H9 (cell line): ENCODE data around the gene LRRN3. TPM values are rescaled to one million over a fixed set of nuclear protein-coding genes. Genes with fewer than 3 reads are reported as not detected.

Source experiments
- DNase-seq: peaks from one replicate; pipeline ENCODE4 v3.0.0-alpha.2; 2017
- H2AFZ ChIP-seq: one replicate; pipeline ENCODE4 v1.6.1; 2013; ENCODE audit warnings: mild to moderate bottlenecking, low read length, control low read depth, moderate library complexity
- H2AK5ac ChIP-seq: 2 replicates; pipeline ENCODE4 v1.6.1; 2013; ENCODE audit warnings: low read length, control low read depth, mixed read lengths; ENCODE audit not compliant: insufficient read length
- H2BK120ac ChIP-seq: one replicate; pipeline ENCODE4 v1.6.1; 2013; ENCODE audit warnings: low read depth, mild to moderate bottlenecking, low read length, control low read depth, inconsistent platforms; ENCODE audit not compliant: poor library complexity, severe bottlenecking
- H2BK12ac ChIP-seq: 2 replicates; pipeline ENCODE4 v1.6.1; 2013; ENCODE audit warnings: low read length, control low read depth, mixed read lengths, low read depth; ENCODE audit not compliant: insufficient read length
- H2BK15ac ChIP-seq: 2 replicates; pipeline ENCODE4 v1.6.1; 2013; ENCODE audit warnings: low read depth, low read length, control low read depth
- H2BK20ac ChIP-seq: one replicate; pipeline ENCODE4 v1.6.1; 2013; ENCODE audit warnings: low read depth, mild to moderate bottlenecking, low read length, control low read depth, inconsistent platforms; ENCODE audit not compliant: poor library complexity, severe bottlenecking
- H2BK5ac ChIP-seq: 2 replicates; pipeline ENCODE4 v1.6.1; 2013; ENCODE audit warnings: low read length, control low read depth, mixed read lengths; ENCODE audit not compliant: insufficient read length
- H3K14ac ChIP-seq: 2 replicates; pipeline ENCODE4 v1.6.1; 2013; ENCODE audit warnings: low read length, control low read depth; ENCODE audit not compliant: insufficient read depth
- H3K18ac ChIP-seq: 2 replicates; pipeline ENCODE4 v1.6.1; 2013; ENCODE audit warnings: low read depth, mild to moderate bottlenecking, mixed read lengths, low read length, control low read depth; ENCODE audit not compliant: insufficient read length
- H3K23ac ChIP-seq: 2 replicates; pipeline ENCODE4 v1.6.1; 2013; ENCODE audit warnings: low read length, control low read depth, mixed read lengths, low read depth; ENCODE audit not compliant: insufficient read length
- H3K23me2 ChIP-seq: 2 replicates; pipeline ENCODE4 v1.6.1; 2013; ENCODE audit warnings: low read depth, mild to moderate bottlenecking, mixed read lengths, low read length, control low read depth; ENCODE audit not compliant: insufficient read length, poor library complexity, severe bottlenecking
- H3K27ac ChIP-seq: 2 replicates; pipeline ENCODE4 v1.5.1; 2013; ENCODE audit warnings: low read length, control low read depth, mixed read lengths, low read depth; ENCODE audit not compliant: insufficient read length
- H3K27me3 ChIP-seq: 2 replicates; pipeline ENCODE4 v1.6.1; 2013; ENCODE audit warnings: low read length, control low read depth, inconsistent platforms; ENCODE audit not compliant: insufficient read depth
- H3K4ac ChIP-seq: 2 replicates; pipeline ENCODE4 v1.6.1; 2013; ENCODE audit warnings: low read depth, mild to moderate bottlenecking, control low read depth, inconsistent platforms, low read length, moderate library complexity
- H3K4me1 ChIP-seq: 2 replicates; pipeline ENCODE4 v1.6.1; 2013; ENCODE audit warnings: low read length, control low read depth, inconsistent platforms; ENCODE audit not compliant: insufficient read depth
- H3K4me2 ChIP-seq: 2 replicates; pipeline ENCODE4 v1.6.1; 2013; ENCODE audit warnings: low read length, control low read depth, mixed read lengths; ENCODE audit not compliant: insufficient read length, insufficient read depth
- H3K56ac ChIP-seq: 2 replicates; pipeline ENCODE4 v1.6.1; 2013; ENCODE audit warnings: low read depth, mild to moderate bottlenecking, mixed read lengths, low read length, control low read depth; ENCODE audit not compliant: insufficient read length
- H3K79me1 ChIP-seq: 2 replicates; pipeline ENCODE4 v1.6.1; 2013; ENCODE audit warnings: low read depth, mild to moderate bottlenecking, moderate library complexity, low read length, control low read depth, inconsistent platforms; ENCODE audit not compliant: insufficient read depth, poor library complexity, severe bottlenecking
- H3K79me2 ChIP-seq: 2 replicates; pipeline ENCODE4 v1.6.1; 2013; ENCODE audit warnings: low read length, control low read depth, inconsistent platforms; ENCODE audit not compliant: insufficient read depth
- H3K9ac ChIP-seq: 2 replicates; pipeline ENCODE4 v1.6.1; 2013; ENCODE audit warnings: low read length, control low read depth, mixed read lengths; ENCODE audit not compliant: insufficient read length; ENCODE audit errors: extremely low read depth
- H3K9me3 ChIP-seq: one replicate; pipeline ENCODE4 v1.6.1; 2013; ENCODE audit warnings: low read depth, low read length, inconsistent platforms; ENCODE audit not compliant: control insufficient read depth
- H3T11ph ChIP-seq: one replicate; pipeline ENCODE4 v1.6.1; 2013; ENCODE audit warnings: mild to moderate bottlenecking, low read length, control low read depth, inconsistent platforms
- H4K20me1 ChIP-seq: one replicate; pipeline ENCODE4 v1.6.1; 2013; ENCODE audit not compliant: control insufficient read depth, insufficient read length, insufficient read depth
- H4K5ac ChIP-seq: 2 replicates; pipeline ENCODE4 v1.6.1; 2013; ENCODE audit warnings: low read depth, mild to moderate bottlenecking, mixed read lengths, low read length, control low read depth; ENCODE audit not compliant: insufficient read length
- H4K8ac ChIP-seq: replicated peaks from 2 replicates; pipeline ENCODE4 v1.6.1; 2013; ENCODE audit warnings: low read length, control low read depth, mixed read lengths, low read depth; ENCODE audit not compliant: insufficient read length
- H4K91ac ChIP-seq: 2 replicates; pipeline ENCODE4 v1.6.1; 2013; ENCODE audit warnings: low read depth, mild to moderate bottlenecking, moderate library complexity, mixed read lengths, low read length, control low read depth; ENCODE audit not compliant: insufficient read length
- H3K27ac Mint-ChIP-seq, 3 experiments: 2 replicates in 2 of 3; 3 replicates in 1 of 3; pipeline ENCODE4 v1.8.0; 2020 to 2021; ENCODE audit warnings: mixed read lengths in 3 of 3, mild to moderate bottlenecking in 1 of 3, moderate library complexity in 1 of 3
- H3K27me3 Mint-ChIP-seq: 2 replicates; pipeline ENCODE4 v1.8.0; 2021; ENCODE audit warnings: low read depth, mild to moderate bottlenecking, moderate library complexity, mixed read lengths
- H3K36me3 Mint-ChIP-seq, 3 experiments: 2 replicates in 2 of 3; 3 replicates in 1 of 3; pipeline ENCODE4 v1.8.0; 2020 to 2021; ENCODE audit warnings: low read depth in 3 of 3, mixed read lengths in 3 of 3; ENCODE audit not compliant: insufficient read depth in 1 of 3
- H3K4me1 Mint-ChIP-seq, 2 experiments: 2 replicates each; pipeline ENCODE4 v1.8.0; 2020; ENCODE audit warnings: mixed read lengths in 2 of 2
- H3K4me3 Mint-ChIP-seq, 2 experiments: 2 replicates in 1 of 2; 3 replicates in 1 of 2; pipeline ENCODE4 v1.8.0; 2020 to 2021; ENCODE audit warnings: mild to moderate bottlenecking in 2 of 2, mixed read lengths in 2 of 2, moderate library complexity in 1 of 2
- H3K9me3 Mint-ChIP-seq, 2 experiments: 2 replicates in 1 of 2; 3 replicates in 1 of 2; pipeline ENCODE4 v1.8.0; 2020; ENCODE audit warnings: mild to moderate bottlenecking in 2 of 2, mixed read lengths in 2 of 2, moderate library complexity in 1 of 2
- WGBS: extraction: QIAGEN DNeasy Blood & Tissue Kit; methylation state at CpG from one replicate; pipeline ENCODE4 v1.1.7; 2013; ENCODE audit warnings: missing lambda C conversion rate, low lambda C conversion rate, mixed read lengths; ENCODE audit not compliant: insufficient read length; ENCODE audit errors: extremely low coverage; 5-methylcytosine and 5-hydroxymethylcytosine counted together
- total RNA-seq: library from RNA; stranded (reverse); gene quantifications from 2 replicates; pipeline ENCODE4 v1.2.1, GENCODE V29; 2021
- TF ChIP-seq, protein P1 (sequence below): fragments of 200-600 bp; sonication (generic); conservative IDR thresholded peaks from 3 replicates; pipeline ENCODE4 v1.8.0; 2021; ENCODE audit warnings: antibody characterized with exemption, mild to moderate bottlenecking

Gene LRRN3
- total RNA-seq, 1 experiment from 2014 or later = 0.77 TPM

DNA sequence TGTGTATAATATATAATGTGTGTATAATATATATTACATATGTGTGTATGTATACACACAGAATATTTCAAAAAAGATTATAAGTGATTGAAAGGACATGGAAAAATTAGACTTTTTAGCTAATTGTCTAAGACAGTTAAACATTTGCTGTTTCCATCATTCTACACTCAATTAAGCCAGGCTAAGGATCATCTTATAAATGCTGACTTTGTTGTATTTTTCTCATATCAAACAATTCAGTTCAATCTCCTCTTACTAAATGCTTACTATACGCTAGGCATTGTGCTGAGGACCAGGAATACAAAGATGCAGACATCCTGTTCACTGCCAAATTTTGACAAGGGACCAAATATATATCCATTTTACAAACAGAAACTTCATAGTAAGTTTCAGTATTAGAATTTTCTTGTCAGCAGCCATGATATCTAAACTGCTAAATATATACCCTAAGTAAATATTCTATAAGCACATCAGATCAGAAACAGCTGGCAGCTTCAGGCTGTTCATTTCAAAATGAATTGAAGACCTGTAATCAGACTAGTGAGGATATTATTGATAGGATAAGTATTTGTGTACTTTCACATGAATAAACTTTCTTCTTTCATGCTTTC lies 10.3 kb upstream of the LRRN3 start:
- Mint-ChIP-seq H3K4me3 (no peak overlapping the region), H3K36me3 (peaks cover 0 to 2% (median 0%) of the 10 kb centered on the region in 3 experiments; a peak in 1 of 7 replicates), H3K9me3 (no peaks in the 10 kb centered on the region; a peak in 1 of 5 replicates), H3K27me3 (no peaks in the 10 kb centered on the region), H3K4me1 (peaks cover 24 to 31% of the 10 kb centered on the region in 2 experiments), H3K27ac (no peak overlapping the region)
- no peak overlapping the region for H3K18ac ChIP-seq
- DNase-seq = no peak
- H2BK120ac ChIP-seq = no peak overlapping the region
- no peak overlapping the region for H4K8ac ChIP-seq
- no peak overlapping the region for H2AK5ac ChIP-seq
- H3K9me3 ChIP-seq = no peaks in the 10 kb centered on the region
- WGBS = no CpG with 5 or more reads among the region's 1 CpG
- no peak overlapping the region for H2BK12ac ChIP-seq
- no peaks in the 10 kb centered on the region for H3K79me1 ChIP-seq
- H4K20me1 ChIP-seq = no peaks in the 10 kb centered on the region
- H3K23me2 ChIP-seq = no peaks in the 10 kb centered on the region
- no peak overlapping the region for H2BK20ac ChIP-seq
- H3T11ph ChIP-seq = no peak overlapping the region
- TF ChIP-seq, protein P1, sequence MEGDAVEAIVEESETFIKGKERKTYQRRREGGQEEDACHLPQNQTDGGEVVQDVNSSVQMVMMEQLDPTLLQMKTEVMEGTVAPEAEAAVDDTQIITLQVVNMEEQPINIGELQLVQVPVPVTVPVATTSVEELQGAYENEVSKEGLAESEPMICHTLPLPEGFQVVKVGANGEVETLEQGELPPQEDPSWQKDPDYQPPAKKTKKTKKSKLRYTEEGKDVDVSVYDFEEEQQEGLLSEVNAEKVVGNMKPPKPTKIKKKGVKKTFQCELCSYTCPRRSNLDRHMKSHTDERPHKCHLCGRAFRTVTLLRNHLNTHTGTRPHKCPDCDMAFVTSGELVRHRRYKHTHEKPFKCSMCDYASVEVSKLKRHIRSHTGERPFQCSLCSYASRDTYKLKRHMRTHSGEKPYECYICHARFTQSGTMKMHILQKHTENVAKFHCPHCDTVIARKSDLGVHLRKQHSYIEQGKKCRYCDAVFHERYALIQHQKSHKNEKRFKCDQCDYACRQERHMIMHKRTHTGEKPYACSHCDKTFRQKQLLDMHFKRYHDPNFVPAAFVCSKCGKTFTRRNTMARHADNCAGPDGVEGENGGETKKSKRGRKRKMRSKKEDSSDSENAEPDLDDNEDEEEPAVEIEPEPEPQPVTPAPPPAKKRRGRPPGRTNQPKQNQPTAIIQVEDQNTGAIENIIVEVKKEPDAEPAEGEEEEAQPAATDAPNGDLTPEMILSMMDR = no peak
- H3K4me1 ChIP-seq = peaks cover 4% of the 10 kb centered on the region
- H3K23ac ChIP-seq = no peak overlapping the region
- H3K4me2 ChIP-seq = no peak overlapping the region
- no peaks in the 10 kb centered on the region for H3K79me2 ChIP-seq
- no peak overlapping the region for H3K14ac ChIP-seq
- no peak overlapping the region for H2BK15ac ChIP-seq
- no peak overlapping the region for H4K5ac ChIP-seq
- H3K27me3 ChIP-seq = no peaks in the 10 kb centered on the region
- no peak overlapping the region for H2AFZ ChIP-seq
- no peak overlapping the region for H3K56ac ChIP-seq
- no peak overlapping the region for H4K91ac ChIP-seq
- no peak overlapping the region for H2BK5ac ChIP-seq
- H3K4ac ChIP-seq = no peak overlapping the region
- H3K9ac ChIP-seq = no peak overlapping the region
- no peak overlapping the region for H3K27ac ChIP-seq
